Sigmoid colon (tissue), 7 donors: Measurements from ENCODE around the gene PITPNM2. TPM values are rescaled to one million over a fixed set of nuclear protein-coding genes. Genes with fewer than 3 reads are reported as not detected.

Experiments
- DNase-seq: peaks from one replicate; pipeline ENCODE4 v3.0.0-alpha.2; 2019
- H3K27ac ChIP-seq, 4 donors: fragments of 200-600 bp; sonication (generic); one replicate each; pipeline ENCODE4 v1.5.1; 2016 to 2019; ENCODE audit warnings: mild to moderate bottlenecking in 1 of 4
- H3K27me3 ChIP-seq, 3 donors: fragments of 200-600 bp; sonication (generic); one replicate each; pipeline ENCODE4 v1.5.1; 2019; ENCODE audit warnings: mild to moderate bottlenecking in 1 of 3
- H3K36me3 ChIP-seq, 4 donors: fragments of 200-600 bp; sonication (generic); one replicate each; pipeline ENCODE4 v1.5.1; 2016 to 2019
- H3K4me1 ChIP-seq, 4 donors: fragments of 200-600 bp; sonication (generic); one replicate each; pipeline ENCODE4 v1.5.1; 2017 to 2019
- H3K4me3 ChIP-seq, 4 donors: fragments of 200-600 bp; sonication (generic); one replicate each; pipeline ENCODE4 v1.5.1; 2017 to 2019; ENCODE audit warnings: mild to moderate bottlenecking in 2 of 4, moderate library complexity in 1 of 4
- H3K9me3 ChIP-seq, 4 donors: fragments of 200-600 bp in 3 of 4; sonication (generic) in 3 of 4; one replicate each; pipeline versions ENCODE4 v1.5.1 to v1.6.1; 2013 to 2019
- EP300 ChIP-seq, 4 donors: sonication (generic); formaldehyde crosslinking; IDR thresholded peaks; one replicate each; pipeline ENCODE4 v1.6.1; 2017; ENCODE audit warnings: antibody characterized with exemption in 4 of 4
- POLR2A ChIP-seq, 2 donors: fragments of 450-650 bp; IDR thresholded peaks; one replicate each; pipeline ENCODE4 v1.6.1; 2016; ENCODE audit warnings: antibody characterized with exemption in 2 of 2, mild to moderate bottlenecking in 2 of 2, moderate library complexity in 2 of 2
- POLR2AphosphoS5 ChIP-seq, 4 donors: sonication (generic); formaldehyde crosslinking; IDR thresholded peaks; one replicate each; pipeline ENCODE4 v1.6.1; 2017; ENCODE audit warnings: antibody characterized with exemption in 4 of 4
- WGBS, 2 donors: extraction: QIAGEN DNeasy Blood & Tissue Kit; methylation state at CpG; one replicate each; pipeline ENCODE4 v1.1.7; 2013; 5-methylcytosine and 5-hydroxymethylcytosine counted together
- intact Hi-C: fragments of 100-400 bp; cut with DNase I; formaldehyde crosslinking; loops from one replicate; pipeline ENCODE4 v1.15.1; 2023
- polyA plus RNA-seq, 3 donors: library from polyadenylated mRNA; stranded (reverse); fragments of 200-250 nt; gene quantifications; one replicate each; pipeline ENCODE4 v1.2.3, GENCODE V29; 2013
- total RNA-seq, 4 donors: library from RNA; depleted of rRNA; stranded (reverse); fragments of >200 nt; gene quantifications; one replicate each; pipeline ENCODE4 v1.1.0, GENCODE V29; 2016
- TF ChIP-seq, protein P1 (sequence below), 4 experiments: fragments of 450-650 bp in 3 of 4; fragments of 200-600 bp in 1 of 4; IDR thresholded peaks; one replicate each; pipeline ENCODE4 v1.5.1; 2016 to 2019; ENCODE audit warnings: antibody characterized with exemption in 4 of 4, mild to moderate bottlenecking in 3 of 4, moderate library complexity in 2 of 4
- donor health status: healthy with polysubstance abuse.
- donor health status: Bipolar disorder and iron deficiency.
- donor health status: healthy.

Gene PITPNM2
- total and polyA plus RNA-seq, 7 donors, result 1.8 to 19.5 (median 6.6) TPM

DNA sequence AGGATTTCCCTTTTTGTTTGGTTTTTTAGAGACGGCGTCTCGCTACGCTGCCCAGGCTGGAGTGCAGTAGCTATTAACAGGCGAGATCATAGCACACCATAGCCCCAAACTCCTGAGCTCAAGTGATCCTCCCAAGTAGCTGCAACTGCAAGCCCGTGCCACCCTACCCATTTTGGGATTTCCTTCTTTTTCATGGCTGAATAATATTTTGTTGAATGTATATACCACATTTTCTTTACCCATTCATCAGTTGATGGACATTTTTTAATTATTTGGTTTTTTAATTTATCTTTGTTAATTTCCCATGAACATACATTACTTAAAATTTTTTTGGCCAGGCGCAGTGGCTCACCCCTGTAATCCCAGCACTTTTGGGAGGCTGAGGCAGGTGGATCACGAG, 15.2 kb downstream of the PITPNM2 start:
- 72 to 98% methylated on average over 8 of the region's 8 CpGs for WGBS, 2 donors
- TF ChIP-seq EP300 (IDR thresholded peaks at IDR 0.05) (no peak), POLR2A (IDR thresholded peaks at IDR 0.05) (no peak), POLR2AphosphoS5 (IDR thresholded peaks at IDR 0.05) (no peak)
- TF ChIP-seq, protein P1, sequence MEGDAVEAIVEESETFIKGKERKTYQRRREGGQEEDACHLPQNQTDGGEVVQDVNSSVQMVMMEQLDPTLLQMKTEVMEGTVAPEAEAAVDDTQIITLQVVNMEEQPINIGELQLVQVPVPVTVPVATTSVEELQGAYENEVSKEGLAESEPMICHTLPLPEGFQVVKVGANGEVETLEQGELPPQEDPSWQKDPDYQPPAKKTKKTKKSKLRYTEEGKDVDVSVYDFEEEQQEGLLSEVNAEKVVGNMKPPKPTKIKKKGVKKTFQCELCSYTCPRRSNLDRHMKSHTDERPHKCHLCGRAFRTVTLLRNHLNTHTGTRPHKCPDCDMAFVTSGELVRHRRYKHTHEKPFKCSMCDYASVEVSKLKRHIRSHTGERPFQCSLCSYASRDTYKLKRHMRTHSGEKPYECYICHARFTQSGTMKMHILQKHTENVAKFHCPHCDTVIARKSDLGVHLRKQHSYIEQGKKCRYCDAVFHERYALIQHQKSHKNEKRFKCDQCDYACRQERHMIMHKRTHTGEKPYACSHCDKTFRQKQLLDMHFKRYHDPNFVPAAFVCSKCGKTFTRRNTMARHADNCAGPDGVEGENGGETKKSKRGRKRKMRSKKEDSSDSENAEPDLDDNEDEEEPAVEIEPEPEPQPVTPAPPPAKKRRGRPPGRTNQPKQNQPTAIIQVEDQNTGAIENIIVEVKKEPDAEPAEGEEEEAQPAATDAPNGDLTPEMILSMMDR (IDR thresholded peaks at IDR 0.05), result no peak
- no peak overlapping the region for H3K27ac ChIP-seq
- peaks cover 0 to 48% (median 41%) of the 10 kb centered on the region in 4 donors for H3K4me1 ChIP-seq
- H3K9me3 ChIP-seq, result no peaks in the 10 kb centered on the region
- H3K36me3 ChIP-seq, result no peaks in the 10 kb centered on the region
- H3K27me3 ChIP-seq, result no peaks in the 10 kb centered on the region
- DNase-seq, result peak; percentile 20
- no peak overlapping the region for H3K4me3 ChIP-seq
- intact Hi-C loops, result no loop called here

- no peak overlapping the region for H3K4me3 ChIP-seq
- 65 to 80% methylated on average over 6 of the region's 6 CpGs for WGBS, 2 donors
- TF ChIP-seq EP300 (IDR thresholded peaks at IDR 0.05) (no peak), POLR2A (IDR thresholded peaks at IDR 0.05) (no peak), POLR2AphosphoS5 (IDR thresholded peaks at IDR 0.05) (no peak)
- TF ChIP-seq, protein P1 (IDR thresholded peaks at IDR 0.05), result no peak
- H3K27ac ChIP-seq, result no peak overlapping the region
- H3K9me3 ChIP-seq, result no peaks in the 10 kb centered on the region
- intact Hi-C loops, result no loop called here
- peaks cover 0 to 41% (median 34%) of the 10 kb centered on the region in 4 donors for H3K4me1 ChIP-seq
- peak; percentile 34 for DNase-seq
- no peaks in the 10 kb centered on the region for H3K27me3 ChIP-seq
- no peaks in the 10 kb centered on the region for H3K36me3 ChIP-seq
These were observed 16.1 kb downstream of the PITPNM2 start for GRCh38 chr12:123134826-123135225.

- Histone ChIP-seq H3K4me1 (peaks cover 0 to 37% (median 31%) of the 10 kb centered on the region in 4 donors), H3K36me3 (no peaks in the 10 kb centered on the region), H3K9me3 (no peaks in the 10 kb centered on the region), H3K27ac (no peak overlapping the region), H3K27me3 (no peaks in the 10 kb centered on the region), H3K4me3 (no peak overlapping the region)
- WGBS, 2 donors, result 95% methylated on average over 9 of the region's 9 CpGs
- intact Hi-C loops, result no loop called here
- TF ChIP-seq POLR2AphosphoS5 (IDR thresholded peaks at IDR 0.05), result no peak
- TF ChIP-seq EP300 (IDR thresholded peaks at IDR 0.05), result no peak
- TF ChIP-seq POLR2A (IDR thresholded peaks at IDR 0.05), result no peak
- TF ChIP-seq, protein P1 (IDR thresholded peaks at IDR 0.05), result no peak
- DNase-seq, result peak; percentile 25
These were observed 16.6 kb downstream of the PITPNM2 start for GRCh38 chr12:123134271-123134671.

- Histone ChIP-seq H3K4me3 (no peak overlapping the region), H3K27ac (no peak overlapping the region), H3K27me3 (no peaks in the 10 kb centered on the region), H3K4me1 (peaks cover 0 to 37% (median 28%) of the 10 kb centered on the region in 4 donors), H3K36me3 (no peaks in the 10 kb centered on the region), H3K9me3 (no peaks in the 10 kb centered on the region)
- intact Hi-C loops, result no loop called here
- no peak for TF ChIP-seq POLR2AphosphoS5 (IDR thresholded peaks at IDR 0.05)
- no peak for TF ChIP-seq POLR2A (IDR thresholded peaks at IDR 0.05)
- TF ChIP-seq, protein P1 (IDR thresholded peaks at IDR 0.05), result no peak
- TF ChIP-seq EP300 (IDR thresholded peaks at IDR 0.05), result no peak
- DNase-seq, result no peak
- 94% methylated on average over 9 of the region's 9 CpGs for WGBS, 2 donors
These were observed 17.2 kb downstream of the PITPNM2 start for GRCh38 chr12:123133701-123134100.
